VCaP (cell line): Measurements from ENCODE around the gene MITF.

ENCODE experiments used
- H3K27ac ChIP-seq: fragments of 450-650 bp; 2 replicates; pipeline ENCODE4 v1.5.1; 2017
- TF ChIP-seq, protein P1 (sequence below): fragments of 450-650 bp; conservative IDR thresholded peaks from 2 replicates; pipeline ENCODE4 v1.5.1; 2017; ENCODE audit warnings: mild to moderate bottlenecking, moderate library complexity

The MITF gene

GRCh38 chr3:69767571-69767970 lies 28.3 kb downstream of the MITF start:
- H3K27ac ChIP-seq = peak overlapping the region; percentile 93
- TF ChIP-seq, protein P1, sequence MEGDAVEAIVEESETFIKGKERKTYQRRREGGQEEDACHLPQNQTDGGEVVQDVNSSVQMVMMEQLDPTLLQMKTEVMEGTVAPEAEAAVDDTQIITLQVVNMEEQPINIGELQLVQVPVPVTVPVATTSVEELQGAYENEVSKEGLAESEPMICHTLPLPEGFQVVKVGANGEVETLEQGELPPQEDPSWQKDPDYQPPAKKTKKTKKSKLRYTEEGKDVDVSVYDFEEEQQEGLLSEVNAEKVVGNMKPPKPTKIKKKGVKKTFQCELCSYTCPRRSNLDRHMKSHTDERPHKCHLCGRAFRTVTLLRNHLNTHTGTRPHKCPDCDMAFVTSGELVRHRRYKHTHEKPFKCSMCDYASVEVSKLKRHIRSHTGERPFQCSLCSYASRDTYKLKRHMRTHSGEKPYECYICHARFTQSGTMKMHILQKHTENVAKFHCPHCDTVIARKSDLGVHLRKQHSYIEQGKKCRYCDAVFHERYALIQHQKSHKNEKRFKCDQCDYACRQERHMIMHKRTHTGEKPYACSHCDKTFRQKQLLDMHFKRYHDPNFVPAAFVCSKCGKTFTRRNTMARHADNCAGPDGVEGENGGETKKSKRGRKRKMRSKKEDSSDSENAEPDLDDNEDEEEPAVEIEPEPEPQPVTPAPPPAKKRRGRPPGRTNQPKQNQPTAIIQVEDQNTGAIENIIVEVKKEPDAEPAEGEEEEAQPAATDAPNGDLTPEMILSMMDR = no peak

GRCh38 chr3:69768438-69768837 lies 29.2 kb downstream of the MITF start:
- peak overlapping the region; percentile 93 for H3K27ac ChIP-seq
- TF ChIP-seq, protein P1 = no peak

DNA sequence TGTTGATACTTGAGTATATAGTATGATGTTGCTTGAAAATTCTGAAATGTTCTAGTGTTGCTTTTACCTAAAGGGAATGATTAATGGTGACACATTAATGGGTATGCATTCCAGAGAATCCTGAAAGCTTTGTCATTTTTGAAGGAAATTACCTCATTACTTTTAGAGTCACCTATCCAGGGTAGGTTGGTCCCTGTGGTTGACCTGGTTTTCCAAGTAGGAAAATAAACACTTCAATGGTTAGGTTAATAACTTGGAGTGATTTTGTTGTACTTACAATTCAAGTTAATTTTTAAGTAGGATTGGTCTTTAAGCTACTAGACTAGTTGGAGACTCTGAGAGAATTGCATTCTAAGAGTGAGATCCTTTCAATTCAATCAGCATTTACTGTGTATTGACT lies 31.0 kb downstream of the MITF start:
- TF ChIP-seq, protein P1 = no peak
- H3K27ac ChIP-seq = peak overlapping the region; percentile 93

DNA sequence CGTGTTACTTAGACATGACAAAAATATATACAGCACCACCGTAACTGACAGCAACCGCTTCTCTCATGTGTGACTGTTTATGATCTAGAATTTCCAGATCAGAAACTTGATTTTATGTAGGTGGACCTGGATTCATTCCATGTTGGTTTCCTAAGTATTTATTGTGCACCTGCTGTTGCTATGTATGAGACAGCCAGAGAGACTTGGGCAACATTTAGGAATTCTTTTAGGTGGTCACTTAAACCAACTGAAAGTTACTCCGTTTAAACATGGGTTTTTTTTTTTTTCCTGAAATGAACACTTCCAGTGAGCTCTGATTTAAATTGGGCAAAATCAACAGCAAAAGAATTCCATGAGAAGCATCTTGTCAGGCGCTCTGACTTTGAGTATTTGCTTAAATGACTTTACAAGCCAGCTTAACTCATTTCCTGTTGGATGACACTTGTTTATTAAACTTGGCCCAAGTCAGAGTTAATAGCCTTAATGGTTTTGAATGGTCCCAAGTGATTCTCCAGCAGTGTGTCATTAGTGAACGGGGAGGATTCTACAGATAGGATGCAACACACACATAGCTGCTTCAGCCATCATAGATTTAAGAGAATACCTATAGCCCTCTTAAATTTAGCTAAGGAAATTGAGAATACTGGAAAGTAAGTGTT lies 31.8 kb downstream of the MITF start:
- H3K27ac ChIP-seq = peak overlapping the region; percentile 93
- TF ChIP-seq, protein P1 = no peak

- TF ChIP-seq, protein P1 = no peak
- peak overlapping the region; percentile 93 for H3K27ac ChIP-seq
Observed at GRCh38 chr3:69772152-69772867, 33.0 kb downstream of the MITF start.

- no peak overlapping the region; the same call in 1 of the 2 replicates for H3K27ac ChIP-seq
- TF ChIP-seq, protein P1 = no peak
Observed at GRCh38 chr3:69774029-69774428, 34.8 kb downstream of the MITF start.

DNA sequence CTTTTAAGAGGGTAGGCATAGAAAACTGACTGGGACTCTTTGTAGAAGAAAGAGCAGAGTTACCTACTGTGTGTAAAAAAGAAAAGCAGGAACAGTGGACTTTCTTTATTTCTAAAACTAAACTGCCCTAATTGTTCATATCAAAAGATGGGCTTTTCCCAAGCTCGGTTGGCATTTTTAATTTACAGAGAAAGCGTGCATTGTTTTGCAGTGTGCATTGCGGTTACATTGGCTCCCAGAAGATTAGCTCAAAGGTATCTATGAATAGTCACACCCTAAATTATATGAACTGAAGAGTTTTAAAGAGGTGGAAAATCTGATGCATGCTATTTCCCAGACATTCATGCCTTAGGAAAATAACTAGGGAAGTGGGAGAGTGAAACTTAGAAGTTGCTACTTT lies 36.5 kb downstream of the MITF start:
- H3K27ac ChIP-seq = no peak overlapping the region
- TF ChIP-seq, protein P1 = no peak
